GM12874 (cell line): ENCODE measurements around the gene SAG.

ENCODE experiments used
- CTCF ChIP-seq: IDR thresholded peaks from 2 replicates; pipeline ENCODE4 v1.5.1; 2011; ENCODE audit warnings: low read depth, mild to moderate bottlenecking, control low read depth, low read length, moderate library complexity; ENCODE audit not compliant: insufficient read depth

SAG gene

GRCh38 chr2:233332125-233332524 is 24.5 kb downstream of the SAG start:
- TF ChIP-seq CTCF, result no peak

GRCh38 chr2:233334915-233335314 is 27.3 kb downstream of the SAG start:
- TF ChIP-seq CTCF, result no peak

GRCh38 chr2:233336541-233336940 is 28.9 kb downstream of the SAG start:
- TF ChIP-seq CTCF, result no peak

- no peak for TF ChIP-seq CTCF
Observed at GRCh38 chr2:233338046-233338445, 30.4 kb downstream of the SAG start.

- no peak for TF ChIP-seq CTCF
Observed at GRCh38 chr2:233338812-233339368, 31.3 kb downstream of the SAG start.

- TF ChIP-seq CTCF, result no peak
Observed at GRCh38 chr2:233339427-233339826, 31.8 kb downstream of the SAG start.

GRCh38 chr2:233341296-233341695 is 33.7 kb downstream of the SAG start:
- TF ChIP-seq CTCF, result no peak
